NCI-H2227 (cell line): ENCODE results near the gene ADGRL3.
"Not testable (repeated sequence)": the region's sequence is repeated elsewhere in the genome, so short reads cannot be mapped to it uniquely, and the experiment has no call there.

ENCODE experiments used
- DNase-seq: peaks from one replicate; lab custom pipeline; 2025; ENCODE audit not compliant: unreplicated experiment; lab: John Stamatoyannopoulos, UW

The ADGRL3 gene

GRCh38 chr4:61204353-61205060, 4.4 kb downstream of the ADGRL3 start:
- DNase-seq = no peak

GRCh38 chr4:61205066-61205465, 4.9 kb downstream of the ADGRL3 start:
- no peak for DNase-seq

- not testable (repeated sequence) for DNase-seq
These were observed 7.0 kb downstream of the ADGRL3 start for GRCh38 chr4:61207156-61207555.

- no peak for DNase-seq
These were observed 10.2 kb downstream of the ADGRL3 start for GRCh38 chr4:61210186-61210939.

- no peak for DNase-seq
These were observed 11.7 kb downstream of the ADGRL3 start for GRCh38 chr4:61211781-61212180.

- no peak for DNase-seq
These were observed 12.7 kb downstream of the ADGRL3 start for GRCh38 chr4:61212788-61213187.

GRCh38 chr4:61214680-61215079, 14.6 kb downstream of the ADGRL3 start:
- no peak for DNase-seq

- DNase-seq = no peak
These were observed 17.1 kb downstream of the ADGRL3 start for GRCh38 chr4:61217222-61217621.

GRCh38 chr4:61220556-61220955, 20.4 kb downstream of the ADGRL3 start:
- DNase-seq = no peak

- no peak for DNase-seq
These were observed 23.3 kb downstream of the ADGRL3 start for GRCh38 chr4:61223385-61223784.

- no peak for DNase-seq
These were observed 24.4 kb downstream of the ADGRL3 start for GRCh38 chr4:61224573-61224972.

- no peak for DNase-seq
These were observed 25.5 kb downstream of the ADGRL3 start for GRCh38 chr4:61225656-61226055.

- DNase-seq = no peak
These were observed 31.3 kb downstream of the ADGRL3 start for GRCh38 chr4:61231421-61231820.

GRCh38 chr4:61239250-61239649, 39.1 kb downstream of the ADGRL3 start:
- DNase-seq = no peak

- no peak for DNase-seq
These were observed 43.8 kb downstream of the ADGRL3 start for GRCh38 chr4:61243962-61244361.

- DNase-seq = no peak
These were observed 45.1 kb downstream of the ADGRL3 start for GRCh38 chr4:61245069-61245714.

- no peak for DNase-seq
These were observed 45.9 kb downstream of the ADGRL3 start for GRCh38 chr4:61246034-61246433.

GRCh38 chr4:61248705-61249104, 48.6 kb downstream of the ADGRL3 start:
- no peak for DNase-seq

- no peak for DNase-seq
These were observed 51.0 kb downstream of the ADGRL3 start for GRCh38 chr4:61251129-61251528.

- no peak for DNase-seq
These were observed 54.3 kb downstream of the ADGRL3 start for GRCh38 chr4:61254406-61254805.

- no peak for DNase-seq
These were observed 73.1 kb downstream of the ADGRL3 start for GRCh38 chr4:61273233-61273632.

- DNase-seq = no peak
These were observed 74.2 kb downstream of the ADGRL3 start for GRCh38 chr4:61274286-61274685.
